Subcutaneous adipose tissue (tissue), 4 donors: ENCODE data around the gene SLC17A6. TPM values are rescaled to one million over a fixed set of nuclear protein-coding genes. Genes with fewer than 3 reads are reported as not detected.

Source experiments
- total RNA-seq, 4 donors: library from RNA; depleted of rRNA; stranded (reverse); fragments of >200 nt; gene quantifications; one replicate each; pipeline ENCODE4 v1.1.0, GENCODE V29; 2016
- TF ChIP-seq, protein P1 (sequence below): fragments of 450-650 bp; IDR thresholded peaks from one replicate; pipeline ENCODE4 v1.5.1; 2016; ENCODE audit warnings: low read depth, mild to moderate bottlenecking, control low read depth, antibody characterized with exemption, moderate library complexity

SLC17A6 gene
- total RNA-seq, 4 donors from 2014 or later: not detected

DNA sequence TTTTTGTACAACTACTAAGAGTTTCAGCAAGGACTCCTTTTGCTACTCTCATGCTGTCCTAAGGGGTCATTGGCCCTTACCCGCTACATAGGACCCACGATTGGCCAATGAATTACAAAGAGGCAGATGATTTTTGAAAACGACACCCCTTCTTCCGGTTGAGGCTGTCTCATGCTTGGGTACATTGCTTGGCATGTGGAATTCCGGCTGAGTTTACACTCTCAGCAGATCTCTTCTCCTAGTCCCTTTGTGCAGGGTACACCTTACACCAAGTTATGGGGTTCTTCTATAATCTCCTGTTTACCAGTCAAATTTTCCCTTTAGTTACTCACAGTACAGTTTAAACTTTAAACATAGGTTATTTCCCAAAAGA, 52.1 kb downstream of the SLC17A6 start:
- TF ChIP-seq, protein P1, sequence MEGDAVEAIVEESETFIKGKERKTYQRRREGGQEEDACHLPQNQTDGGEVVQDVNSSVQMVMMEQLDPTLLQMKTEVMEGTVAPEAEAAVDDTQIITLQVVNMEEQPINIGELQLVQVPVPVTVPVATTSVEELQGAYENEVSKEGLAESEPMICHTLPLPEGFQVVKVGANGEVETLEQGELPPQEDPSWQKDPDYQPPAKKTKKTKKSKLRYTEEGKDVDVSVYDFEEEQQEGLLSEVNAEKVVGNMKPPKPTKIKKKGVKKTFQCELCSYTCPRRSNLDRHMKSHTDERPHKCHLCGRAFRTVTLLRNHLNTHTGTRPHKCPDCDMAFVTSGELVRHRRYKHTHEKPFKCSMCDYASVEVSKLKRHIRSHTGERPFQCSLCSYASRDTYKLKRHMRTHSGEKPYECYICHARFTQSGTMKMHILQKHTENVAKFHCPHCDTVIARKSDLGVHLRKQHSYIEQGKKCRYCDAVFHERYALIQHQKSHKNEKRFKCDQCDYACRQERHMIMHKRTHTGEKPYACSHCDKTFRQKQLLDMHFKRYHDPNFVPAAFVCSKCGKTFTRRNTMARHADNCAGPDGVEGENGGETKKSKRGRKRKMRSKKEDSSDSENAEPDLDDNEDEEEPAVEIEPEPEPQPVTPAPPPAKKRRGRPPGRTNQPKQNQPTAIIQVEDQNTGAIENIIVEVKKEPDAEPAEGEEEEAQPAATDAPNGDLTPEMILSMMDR: no peak

DNA sequence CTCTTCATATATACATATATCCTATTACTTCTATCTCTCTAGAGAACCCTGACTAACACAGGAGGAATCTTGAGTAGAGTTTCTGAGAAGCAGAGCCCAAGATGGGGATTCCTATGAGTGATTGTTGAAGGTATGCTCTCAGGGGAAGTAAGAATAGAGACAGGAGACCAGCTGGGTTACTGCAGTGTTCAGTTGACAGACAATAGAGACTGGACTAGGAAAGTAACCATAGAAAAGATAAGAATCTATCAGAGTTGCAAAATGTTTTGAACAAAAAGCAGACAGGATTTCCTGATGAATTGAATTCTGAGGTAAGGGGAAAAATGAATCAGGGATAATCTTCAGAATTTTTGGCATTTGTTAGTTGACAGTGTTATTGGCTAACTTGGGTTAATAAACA, 54.4 kb downstream of the SLC17A6 start:
- TF ChIP-seq, protein P1: no peak

DNA sequence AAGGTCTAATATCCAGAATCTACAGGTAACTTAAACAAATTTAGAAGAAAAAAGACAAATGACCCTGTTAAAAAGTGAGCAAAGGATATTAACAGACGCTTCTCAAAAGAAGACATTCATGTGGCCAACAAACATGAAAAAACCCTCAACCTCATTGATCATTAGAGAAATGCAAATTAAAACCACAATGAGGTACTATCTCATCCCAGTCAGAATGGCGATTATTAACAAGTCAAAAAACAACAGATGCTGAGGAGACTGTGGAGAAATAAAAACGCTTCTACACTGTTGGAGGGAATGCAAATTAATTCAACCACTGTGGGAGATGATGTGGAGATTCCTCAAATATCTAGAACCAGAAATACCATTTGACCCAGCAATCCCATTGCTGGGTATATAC, 67.2 kb downstream of the SLC17A6 start:
- TF ChIP-seq, protein P1: no peak

DNA sequence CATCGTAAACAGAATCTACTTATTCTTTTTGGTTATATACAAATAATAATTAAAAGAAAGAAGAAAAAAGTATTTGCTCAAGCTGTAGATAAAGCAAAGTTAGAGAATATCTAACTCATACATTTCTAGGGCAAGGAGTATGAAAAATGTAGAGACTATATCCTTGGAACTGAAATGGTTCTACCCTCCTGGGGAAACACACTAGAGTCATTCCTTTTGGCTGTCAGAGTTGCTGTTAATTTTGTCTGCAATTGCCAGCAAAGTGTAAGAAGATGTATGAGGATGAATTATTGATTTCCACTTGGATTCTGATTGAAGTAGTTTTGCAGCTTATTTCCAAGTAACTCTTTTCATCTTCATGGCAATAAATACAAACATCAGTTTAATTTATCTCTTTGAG, 69.1 kb downstream of the SLC17A6 start:
- TF ChIP-seq, protein P1: no peak

DNA sequence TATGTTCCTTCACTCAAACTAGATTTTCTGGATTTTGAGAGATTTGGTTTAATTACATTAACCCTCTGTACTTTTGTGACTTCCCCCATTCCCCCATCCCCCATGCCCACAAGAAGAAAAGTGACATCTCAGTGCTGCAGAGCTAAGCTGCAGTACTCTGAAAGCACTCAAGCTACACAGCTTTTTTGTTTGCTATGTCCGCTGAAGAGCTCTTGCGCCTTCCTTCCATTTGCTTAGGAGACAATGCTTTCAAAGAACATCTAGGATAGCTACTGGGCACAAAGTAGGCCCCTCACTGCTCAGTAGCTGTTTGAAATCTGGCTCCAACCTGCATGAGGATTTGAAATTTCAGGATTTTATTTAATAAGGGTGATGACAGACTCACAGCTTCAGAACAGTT, 69.7 kb downstream of the SLC17A6 start:
- TF ChIP-seq, protein P1: no peak

DNA sequence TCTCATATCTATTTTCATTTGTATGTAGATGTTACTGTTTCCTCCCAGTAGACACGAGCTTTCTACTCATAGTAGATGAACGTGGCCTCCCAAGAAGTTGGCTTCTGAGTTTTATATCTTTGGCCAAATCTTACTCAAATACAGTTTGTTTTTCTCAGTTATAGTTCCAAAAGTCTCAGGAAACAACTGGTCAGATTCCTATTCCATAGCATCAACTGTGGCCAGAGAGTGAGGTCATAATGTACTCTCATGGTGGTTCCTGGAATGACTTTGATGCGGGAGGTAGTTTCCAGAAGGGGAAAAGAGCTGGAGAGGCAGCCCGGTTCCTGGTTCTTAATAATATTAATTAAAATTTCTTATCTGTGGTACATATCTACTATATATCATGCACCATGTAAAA, 77.3 kb downstream of the SLC17A6 start:
- TF ChIP-seq, protein P1: no peak

DNA sequence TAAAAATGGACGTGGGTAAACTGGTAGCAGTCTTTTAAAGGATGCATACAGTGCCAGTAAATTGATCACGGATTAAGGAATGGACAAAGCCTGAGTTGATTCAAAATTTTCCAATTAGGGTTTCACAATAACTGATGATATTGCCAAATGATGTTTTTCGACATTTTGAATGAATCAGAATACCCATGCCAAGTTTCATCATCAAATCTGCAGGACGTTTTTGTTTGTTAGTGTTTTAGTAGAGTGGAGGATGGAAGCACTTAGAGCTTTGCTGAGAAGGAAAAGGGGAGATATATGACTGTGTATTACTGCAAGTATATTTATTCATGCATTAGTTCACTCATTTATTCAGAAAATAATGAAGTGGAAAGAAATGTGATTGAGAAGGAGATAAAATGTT, 78.3 kb downstream of the SLC17A6 start:
- TF ChIP-seq, protein P1: no peak
